ENCODE measurements around the gene NIT1. TPM values are rescaled to one million over a fixed set of nuclear protein-coding genes. Genes with fewer than 3 reads are reported as not detected.

The NIT1 gene
- total and polyA plus RNA-seq, 2 donors (not counting 1 experiment from before 2014, with no cell fraction given): 53.5 to 61.0 TPM

- Mint-ChIP-seq H3K9me3 (ENCODE audit: insufficient read depth) (no peaks in the 10 kb centered on the region), H3K4me1 (peaks cover 43% of the 10 kb centered on the region), H3K27ac (no peak overlapping the region), H3K27me3 (no peaks in the 10 kb centered on the region), H3K4me3 (no peak overlapping the region)
- DNase-seq (no peak), ATAC-seq (ENCODE audit: low read depth) (no peak)
- Histone ChIP-seq H3K36me3 (replicated peaks in 1 of 2; ENCODE audit: control extremely low read depth in 1 of 2, control insufficient read depth in 1 of 2, extremely low read depth in 1 of 2, insufficient read depth in 2 of 2, low read length in 1 of 2) (peaks cover 2 to 32% of the 10 kb centered on the region in 2 experiments), H3K4me2 (replicated peaks; ENCODE audit: low read depth, low read length, poor library complexity, severe bottlenecking) (peak overlapping the region; percentile 98), H3K27ac (ENCODE audit: low read length in 2 of 2) (peak overlapping the region; percentile 83 to 89), H3K4me3 (ENCODE audit: control extremely low read depth in 1 of 5, extremely low read depth in 1 of 5, insufficient read depth in 1 of 5, low read depth in 2 of 5, low read length in 4 of 5) (peak overlapping the region; percentile 56 to 100 (median 86)), H3K9me3 (ENCODE audit: control extremely low read depth in 1 of 3, control insufficient read depth in 2 of 3, insufficient read depth in 1 of 3, low read length in 2 of 3) (no peaks in the 10 kb centered on the region), H3K79me2 (ENCODE audit: control insufficient read depth, insufficient read depth, low read length) (peaks cover 59% of the 10 kb centered on the region), H3K9ac (ENCODE audit: low read length) (peak overlapping the region; percentile 82), H4K20me1 (ENCODE audit: control insufficient read depth, insufficient read depth, low read length, poor library complexity, severe bottlenecking) (no peaks in the 10 kb centered on the region), H3K4me1 (ENCODE audit: control insufficient read depth in 2 of 2, insufficient read depth in 2 of 2, low read length in 2 of 2) (peaks cover 18 to 27% of the 10 kb centered on the region in 2 donors), H3K27me3 (replicated peaks in 1 of 4; ENCODE audit: control extremely low read depth in 1 of 4, control insufficient read depth in 3 of 4, insufficient read depth in 4 of 4, low read length in 3 of 4) (no peaks in the 10 kb centered on the region), H2AFZ (ENCODE audit: insufficient read depth, low read depth, low read length, poor library complexity, severe bottlenecking) (peak overlapping the region; percentile 89)
- ChIA-PET CTCF (interaction anchor here (0.8 to 10.0 kb wide), 9 partner anchors 14 to 141 kb away, joined by 3 to 82 read pairs (median 4); partner anchors contain the start of genes ARHGAP30, NIT1, PFDN2 and PPOX), POLR2A (interaction anchor here (0.5 to 2.3 kb wide), 7 partner anchors 14 to 113 kb away, joined by 3 to 12 read pairs (median 5); partner anchors contain the start of genes ARHGAP30, NIT1, PFDN2 and UFC1)
- WGBS (ENCODE audit: insufficient coverage): under 1% methylated on average over 19 of the region's 22 CpGs
- intact Hi-C loops (cut with micrococcal nuclease): loop anchor here (1.0 to 10.0 kb wide), 11 partner anchors 13 to 417 kb away; partner anchors contain the start of genes ARHGAP30, CD48, KLHDC9 and NDUFS2
- TF ChIP-seq, protein P1, sequence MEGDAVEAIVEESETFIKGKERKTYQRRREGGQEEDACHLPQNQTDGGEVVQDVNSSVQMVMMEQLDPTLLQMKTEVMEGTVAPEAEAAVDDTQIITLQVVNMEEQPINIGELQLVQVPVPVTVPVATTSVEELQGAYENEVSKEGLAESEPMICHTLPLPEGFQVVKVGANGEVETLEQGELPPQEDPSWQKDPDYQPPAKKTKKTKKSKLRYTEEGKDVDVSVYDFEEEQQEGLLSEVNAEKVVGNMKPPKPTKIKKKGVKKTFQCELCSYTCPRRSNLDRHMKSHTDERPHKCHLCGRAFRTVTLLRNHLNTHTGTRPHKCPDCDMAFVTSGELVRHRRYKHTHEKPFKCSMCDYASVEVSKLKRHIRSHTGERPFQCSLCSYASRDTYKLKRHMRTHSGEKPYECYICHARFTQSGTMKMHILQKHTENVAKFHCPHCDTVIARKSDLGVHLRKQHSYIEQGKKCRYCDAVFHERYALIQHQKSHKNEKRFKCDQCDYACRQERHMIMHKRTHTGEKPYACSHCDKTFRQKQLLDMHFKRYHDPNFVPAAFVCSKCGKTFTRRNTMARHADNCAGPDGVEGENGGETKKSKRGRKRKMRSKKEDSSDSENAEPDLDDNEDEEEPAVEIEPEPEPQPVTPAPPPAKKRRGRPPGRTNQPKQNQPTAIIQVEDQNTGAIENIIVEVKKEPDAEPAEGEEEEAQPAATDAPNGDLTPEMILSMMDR (IDR thresholded peaks at IDR 0.05): no peak
- TF ChIP-seq EZH2 (IDR thresholded peaks at IDR 0.05; ENCODE audit: borderline replicate concordance, insufficient read depth, low read depth, low read length, poor library complexity, severe bottlenecking): no peak
Measured at GRCh38 chr1:161131523-161132409, 13.9 kb downstream of the NIT1 start.
